SK-N-SH treated with all-trans-retinoic acid at 6 μM for 48 hours (cell line): ENCODE data around the gene CFDP1.

Experiments used
- ATAC-seq: fragments of 200-7000 bp; cut with Tn5 transposase; 3 replicates; pipeline ENCODE4 v1.9.1; 2020; ENCODE audit warnings: mild to moderate bottlenecking, moderate library complexity
- ARNTL ChIP-seq: fragments of 450-650 bp; formaldehyde crosslinking; IDR thresholded peaks from 2 replicates; pipeline ENCODE4 v1.5.0; 2020; ENCODE audit warnings: low read depth, mild to moderate bottlenecking, moderate library complexity, borderline replicate concordance
- BACH2 ChIP-seq: fragments of 250-450 bp; sonication (Bioruptor Pico); IDR thresholded peaks from 2 replicates; pipeline ENCODE4 v1.9.0; 2021; ENCODE audit warnings: mild to moderate bottlenecking, borderline replicate concordance
- CREB5 ChIP-seq: fragments of 250-450 bp; sonication (Bioruptor Pico); IDR thresholded peaks from 2 replicates; pipeline ENCODE4 v1.5.1; 2020; ENCODE audit warnings: low read depth, mild to moderate bottlenecking, moderate library complexity
- CSDC2 ChIP-seq: fragments of 250-450 bp; sonication (Bioruptor Pico); IDR thresholded peaks from 2 replicates; pipeline ENCODE4 v1.5.0; 2020; ENCODE audit warnings: mild to moderate bottlenecking, moderate library complexity
- CSRNP3 ChIP-seq: fragments of 250-450 bp; sonication (Bioruptor Pico); IDR thresholded peaks from 2 replicates; pipeline ENCODE4 v1.5.1; 2021; ENCODE audit warnings: mild to moderate bottlenecking, moderate library complexity
- ESRRG ChIP-seq: fragments of 250-450 bp; sonication (Bioruptor Pico); IDR thresholded peaks from 2 replicates; pipeline ENCODE4 v1.6.1; 2021; ENCODE audit warnings: mild to moderate bottlenecking
- GLIS3 ChIP-seq: fragments of 250-450 bp; sonication (Bioruptor Pico); IDR thresholded peaks from 2 replicates; pipeline ENCODE4 v1.5.0; 2020; ENCODE audit warnings: mild to moderate bottlenecking, moderate library complexity
- ISL1 ChIP-seq: fragments of 250-450 bp; sonication (Bioruptor Pico); IDR thresholded peaks from 2 replicates; pipeline ENCODE4 v2.1.2; 2022; ENCODE audit warnings: mild to moderate bottlenecking, moderate library complexity
- OSR1 ChIP-seq: fragments of 250-450 bp; sonication (Bioruptor Pico); IDR thresholded peaks from 2 replicates; pipeline ENCODE4 v1.8.0; 2022; ENCODE audit warnings: moderate library complexity, mild to moderate bottlenecking, inconsistent platforms
- PATZ1 ChIP-seq: fragments of 250-450 bp; sonication (Bioruptor Pico); IDR thresholded peaks from 2 replicates; pipeline ENCODE4 v1.8.0; 2020; ENCODE audit warnings: mild to moderate bottlenecking, moderate library complexity, borderline replicate concordance
- POU6F1 ChIP-seq: fragments of 250-450 bp; sonication (Bioruptor Pico); IDR thresholded peaks from 2 replicates; pipeline ENCODE4 v1.8.0; 2021; ENCODE audit warnings: low read depth, mild to moderate bottlenecking, moderate library complexity, borderline replicate concordance
- PPARA ChIP-seq: fragments of 250-450 bp; sonication (Bioruptor Pico); IDR thresholded peaks from 2 replicates; pipeline ENCODE4 v1.5.0; 2020; ENCODE audit warnings: mild to moderate bottlenecking, borderline replicate concordance
- SNAI2 ChIP-seq: fragments of 250-450 bp; sonication (Bioruptor Pico); IDR thresholded peaks from 2 replicates; pipeline ENCODE4 v1.5.0; 2020; ENCODE audit warnings: mild to moderate bottlenecking, moderate library complexity
- TCF4 ChIP-seq: fragments of 250-450 bp; sonication (Bioruptor Pico); IDR thresholded peaks from 2 replicates; pipeline ENCODE4 v1.8.0; 2021; ENCODE audit warnings: mild to moderate bottlenecking, moderate library complexity, borderline replicate concordance
- TOX ChIP-seq: fragments of 250-450 bp; sonication (Bioruptor Pico); IDR thresholded peaks from 2 replicates; pipeline ENCODE4 v1.8.0; 2021; ENCODE audit warnings: mild to moderate bottlenecking, moderate library complexity, borderline replicate concordance
- TSHZ2 ChIP-seq: fragments of 250-450 bp; sonication (Bioruptor Pico); IDR thresholded peaks from 2 replicates; pipeline ENCODE4 v1.5.0; 2020; ENCODE audit warnings: mild to moderate bottlenecking, moderate library complexity
- ZC3H10 ChIP-seq: fragments of 250-450 bp; sonication (Bioruptor Pico); IDR thresholded peaks from 2 replicates; pipeline ENCODE4 v1.5.1; 2021; ENCODE audit warnings: mild to moderate bottlenecking, moderate library complexity
- ZFP30 ChIP-seq: fragments of 450-650 bp; formaldehyde crosslinking; IDR thresholded peaks from 2 replicates; pipeline ENCODE4 v1.5.0; 2022; ENCODE audit warnings: mild to moderate bottlenecking, moderate library complexity
- ZNF565 ChIP-seq: fragments of 450-650 bp; formaldehyde crosslinking; conservative IDR thresholded peaks from 2 replicates; pipeline ENCODE4 v1.5.0; 2020; ENCODE audit warnings: low read depth, mild to moderate bottlenecking, moderate library complexity
- ZNF8 ChIP-seq: fragments of 450-650 bp; formaldehyde crosslinking; IDR thresholded peaks from 2 replicates; pipeline ENCODE4 v1.5.0; 2020; ENCODE audit warnings: mild to moderate bottlenecking, moderate library complexity

The CFDP1 gene

GRCh38 chr16:75288181-75288580, 145.1 kb downstream of the CFDP1 start (continued):
- TF ChIP-seq ARNTL (CRISPR knock-in tag) (no peak), ESRRG (CRISPR knock-in tag) (no peak), ZNF565 (CRISPR knock-in tag) (no peak)
- TF ChIP-seq, all 23 proteins: peak for 0

- ATAC-seq, result no peak
- no peak for TF ChIP-seq TSHZ2
- no peak for TF ChIP-seq ZNF8
- TF ChIP-seq PATZ1, result no peak
- no peak for TF ChIP-seq GLIS3
- no peak for TF ChIP-seq ESRRG (CRISPR knock-in tag)
- TF ChIP-seq ZC3H10, result no peak
- no peak for TF ChIP-seq TCF4 (CRISPR knock-in tag)
- no peak for TF ChIP-seq CSDC2 (CRISPR knock-in tag)
- no peak for TF ChIP-seq ARNTL (CRISPR knock-in tag)
- no peak for TF ChIP-seq TOX
- TF ChIP-seq CSRNP3 (CRISPR knock-in tag), result no peak
- no peak for TF ChIP-seq POU6F1 (CRISPR knock-in tag)
Observed at GRCh38 chr16:75287708-75288107, 145.6 kb downstream of the CFDP1 start.

GRCh38 chr16:75286389-75286788, 146.9 kb downstream of the CFDP1 start:
- ATAC-seq, result no peak
- TF ChIP-seq OSR1 (CRISPR knock-in tag), result no peak
- TF ChIP-seq SNAI2 (CRISPR knock-in tag), result no peak
- no peak for TF ChIP-seq PPARA (CRISPR knock-in tag)
- no peak for TF ChIP-seq CREB5 (CRISPR knock-in tag)
- no peak for TF ChIP-seq ARNTL (CRISPR knock-in tag)
- no peak for TF ChIP-seq ZFP30
- no peak for TF ChIP-seq ZNF565 (CRISPR knock-in tag)
- TF ChIP-seq ZNF8, result no peak
- TF ChIP-seq BACH2 (CRISPR knock-in tag), result no peak
- no peak for TF ChIP-seq ISL1 (CRISPR knock-in tag)
- TF ChIP-seq GLIS3, result no peak
- TF ChIP-seq POU6F1 (CRISPR knock-in tag), result no peak
- TF ChIP-seq TOX, result no peak
- TF ChIP-seq PATZ1, result no peak
- no peak for TF ChIP-seq CSRNP3 (CRISPR knock-in tag)
